ENCODE results near the gene SKA2. TPM values are rescaled to one million over a fixed set of nuclear protein-coding genes. Genes with fewer than 3 reads are reported as not detected.

SKA2 gene
- total and polyA plus RNA-seq, 2 donors (not counting 3 experiments of a cell fraction or from before 2014, with no cell fraction given): 12.9 to 79.6 TPM

DNA sequence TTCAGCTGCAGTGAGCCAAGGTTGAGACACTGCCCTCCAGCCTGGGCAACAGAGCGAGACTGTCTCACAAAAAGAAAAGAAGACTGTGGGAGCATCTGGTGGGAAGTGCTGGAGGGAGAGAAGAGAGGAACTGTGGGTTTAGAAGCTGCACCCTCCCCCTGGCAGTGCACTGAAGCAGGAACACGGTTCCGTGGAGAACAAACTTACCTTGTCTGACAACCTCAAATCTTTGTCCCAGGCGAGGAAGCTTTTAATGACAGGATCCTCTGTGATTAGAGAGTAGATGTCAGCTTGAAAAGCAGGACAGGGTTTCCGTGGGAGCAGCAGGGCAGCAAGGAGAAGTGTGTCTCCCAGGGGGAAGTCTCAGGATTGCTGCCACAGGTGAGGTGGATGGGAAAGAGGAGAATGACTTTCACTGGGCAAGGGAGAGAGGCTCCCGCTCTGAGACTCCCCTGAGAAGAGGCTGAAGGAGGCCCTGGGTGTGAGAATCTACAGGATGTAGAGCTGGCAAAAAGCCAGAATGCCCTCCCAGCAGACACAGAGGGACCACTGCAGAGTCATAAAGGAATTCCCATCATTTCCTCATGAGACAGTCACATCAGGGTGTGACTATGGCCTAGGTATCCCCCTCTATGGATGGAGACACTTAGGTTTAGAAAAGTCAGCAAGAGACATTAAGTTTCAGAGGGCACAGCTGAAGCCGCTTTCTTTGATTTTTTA, 23.4 kb upstream of the SKA2 start:
- intact Hi-C loops (cut with micrococcal nuclease) (no loop called here), dilution Hi-C loops (cut with MboI; ENCODE audit: extremely low pct_ligation_motif_present, low sequenced_read_pairs) (no loop called here)
- H4K20me1 ChIP-seq (replicated peaks; ENCODE audit: control insufficient read depth, extremely low read depth, insufficient read depth, low read length): no peaks in the 10 kb centered on the region
- no peaks in the 10 kb centered on the region for H3K9me1 ChIP-seq (replicated peaks; ENCODE audit: control insufficient read depth, extremely low read depth, insufficient read depth, low read length)
- no peak overlapping the region for H2AFZ ChIP-seq (ENCODE audit: low read depth, low read length)
- TF ChIP-seq, protein P1, sequence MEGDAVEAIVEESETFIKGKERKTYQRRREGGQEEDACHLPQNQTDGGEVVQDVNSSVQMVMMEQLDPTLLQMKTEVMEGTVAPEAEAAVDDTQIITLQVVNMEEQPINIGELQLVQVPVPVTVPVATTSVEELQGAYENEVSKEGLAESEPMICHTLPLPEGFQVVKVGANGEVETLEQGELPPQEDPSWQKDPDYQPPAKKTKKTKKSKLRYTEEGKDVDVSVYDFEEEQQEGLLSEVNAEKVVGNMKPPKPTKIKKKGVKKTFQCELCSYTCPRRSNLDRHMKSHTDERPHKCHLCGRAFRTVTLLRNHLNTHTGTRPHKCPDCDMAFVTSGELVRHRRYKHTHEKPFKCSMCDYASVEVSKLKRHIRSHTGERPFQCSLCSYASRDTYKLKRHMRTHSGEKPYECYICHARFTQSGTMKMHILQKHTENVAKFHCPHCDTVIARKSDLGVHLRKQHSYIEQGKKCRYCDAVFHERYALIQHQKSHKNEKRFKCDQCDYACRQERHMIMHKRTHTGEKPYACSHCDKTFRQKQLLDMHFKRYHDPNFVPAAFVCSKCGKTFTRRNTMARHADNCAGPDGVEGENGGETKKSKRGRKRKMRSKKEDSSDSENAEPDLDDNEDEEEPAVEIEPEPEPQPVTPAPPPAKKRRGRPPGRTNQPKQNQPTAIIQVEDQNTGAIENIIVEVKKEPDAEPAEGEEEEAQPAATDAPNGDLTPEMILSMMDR (IDR thresholded peaks at IDR 0.05; ENCODE audit: extremely low read depth in 1 of 2, insufficient read depth in 1 of 2, low read depth in 1 of 2, low read length in 2 of 2): no peak
- TF ChIP-seq GATA2 (IDR thresholded peaks at IDR 0.05; ENCODE audit: insufficient read depth, insufficient read length, low read depth, low read length) (no peak), FOS (IDR thresholded peaks at IDR 0.05; ENCODE audit: borderline replicate concordance, insufficient read depth, low read length) (no peak)
- no TSS peak for BruUV-seq (replicated peaks)
- no peaks in the 10 kb centered on the region for H3K9me3 ChIP-seq (replicated peaks; ENCODE audit: control insufficient read depth, insufficient read depth, low read length)
- no peaks in the 10 kb centered on the region for H3K4me1 ChIP-seq (ENCODE audit: control insufficient read depth, extremely low read depth, insufficient read depth, low read length)
- H3K36me3 ChIP-seq (ENCODE audit: control insufficient read depth in 2 of 2, extremely low read depth in 1 of 2, insufficient read depth in 2 of 2, low read length in 2 of 2): peaks cover under 1 to 4% of the 10 kb centered on the region in 2 experiments
- DNase-seq (ENCODE audit: low read depth, low spot score): no peak
- H3K4me2 ChIP-seq (ENCODE audit: insufficient read depth, low read length): no peak overlapping the region
- no peaks in the 10 kb centered on the region for H3K27me3 ChIP-seq (ENCODE audit: control insufficient read depth in 2 of 2, insufficient read depth in 2 of 2, low read length in 2 of 2)
- no peak for FAIRE-seq
- H3K79me2 ChIP-seq (ENCODE audit: control insufficient read depth, insufficient read depth, low read length): peaks cover 38% of the 10 kb centered on the region
- no peak overlapping the region for H3K9ac ChIP-seq (replicated peaks; ENCODE audit: extremely low read depth, insufficient read depth, low read length)
- H3K27ac ChIP-seq (ENCODE audit: insufficient read depth, low read depth, low read length): no peak overlapping the region
- ChIA-PET CTCF (interaction anchor here (1.1 kb wide), 1 partner anchor 12 kb away, joined by 3 read pairs; no protein-coding TSS in a partner anchor), POLR2A (no interaction called here)
- no peak overlapping the region for H3K4me3 ChIP-seq (replicated peaks in 1 of 3; ENCODE audit: insufficient read depth in 1 of 3, low read depth in 1 of 3, low read length in 3 of 3)

DNA sequence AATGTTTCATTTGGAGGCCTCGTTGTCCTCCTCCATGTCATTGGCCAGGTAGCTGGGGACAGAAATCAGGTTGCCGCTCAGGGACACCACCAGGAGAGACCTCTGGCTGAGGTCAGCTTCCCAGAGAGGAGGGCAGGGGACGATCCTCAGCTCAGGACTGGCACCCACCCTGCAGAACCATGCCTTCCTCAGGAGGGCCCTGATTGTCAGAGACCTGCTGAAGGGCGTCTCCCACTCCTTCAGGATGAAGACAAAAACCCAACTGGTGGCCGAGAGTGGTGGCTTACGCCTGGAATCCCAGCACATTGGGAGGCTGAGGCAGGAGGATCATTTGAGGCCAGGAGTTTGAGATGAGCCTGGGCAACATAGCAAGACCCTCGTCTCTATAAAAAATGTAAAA, 20.1 kb upstream of the SKA2 start:
- TF ChIP-seq, protein P2, sequence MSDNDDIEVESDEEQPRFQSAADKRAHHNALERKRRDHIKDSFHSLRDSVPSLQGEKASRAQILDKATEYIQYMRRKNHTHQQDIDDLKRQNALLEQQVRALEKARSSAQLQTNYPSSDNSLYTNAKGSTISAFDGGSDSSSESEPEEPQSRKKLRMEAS (IDR thresholded peaks at IDR 0.05; ENCODE audit: insufficient read depth, insufficient read length): no peak
- TF ChIP-seq JUN (IDR thresholded peaks at IDR 0.05; ENCODE audit: borderline replicate concordance, insufficient read depth, insufficient read length, low read depth) (no peak), FOS (IDR thresholded peaks at IDR 0.05; ENCODE audit: borderline replicate concordance, insufficient read depth, low read length) (no peak)
- Histone ChIP-seq H3K4me2 (ENCODE audit: insufficient read depth, low read length) (no peak overlapping the region), H3K27me3 (ENCODE audit: control insufficient read depth in 2 of 2, insufficient read depth in 2 of 2, low read length in 2 of 2) (no peaks in the 10 kb centered on the region), H3K9ac (replicated peaks; ENCODE audit: extremely low read depth, insufficient read depth, low read length) (no peak overlapping the region), H4K20me1 (replicated peaks; ENCODE audit: control insufficient read depth, extremely low read depth, insufficient read depth, low read length) (no peaks in the 10 kb centered on the region), H3K9me3 (replicated peaks; ENCODE audit: control insufficient read depth, insufficient read depth, low read length) (no peaks in the 10 kb centered on the region), H3K4me1 (ENCODE audit: control insufficient read depth, extremely low read depth, insufficient read depth, low read length) (no peaks in the 10 kb centered on the region), H3K9me1 (replicated peaks; ENCODE audit: control insufficient read depth, extremely low read depth, insufficient read depth, low read length) (no peaks in the 10 kb centered on the region), H3K4me3 (replicated peaks in 1 of 3; ENCODE audit: insufficient read depth in 1 of 3, low read depth in 1 of 3, low read length in 3 of 3) (no peak overlapping the region), H3K36me3 (ENCODE audit: control insufficient read depth in 2 of 2, extremely low read depth in 1 of 2, insufficient read depth in 2 of 2, low read length in 2 of 2) (peaks cover 4 to 10% of the 10 kb centered on the region in 2 experiments), H3K79me2 (ENCODE audit: control insufficient read depth, insufficient read depth, low read length) (peaks cover 42% of the 10 kb centered on the region), H3K27ac (ENCODE audit: insufficient read depth, low read depth, low read length) (no peak overlapping the region), H2AFZ (ENCODE audit: low read depth, low read length) (no peak overlapping the region)
- ChIA-PET CTCF (no interaction called here), POLR2A (no interaction called here)
- DNase-seq (ENCODE audit: low read depth, low spot score) (no peak), FAIRE-seq (no peak)
- dilution Hi-C loops (cut with MboI; ENCODE audit: extremely low pct_ligation_motif_present, low sequenced_read_pairs): no loop called here
- intact Hi-C loops (cut with micrococcal nuclease): no loop called here
- no TSS peak for BruUV-seq (replicated peaks)
